Prostate gland (tissue), 2 donors: ENCODE results near the gene ASXL2. TPM values are rescaled to one million over a fixed set of nuclear protein-coding genes. Genes with fewer than 3 reads are reported as not detected.

Experiments used
- DNase-seq: peaks from one replicate; pipeline ENCODE4 v3.0.0-alpha.2; 2019; ENCODE audit warnings: low spot score
- H3K27ac ChIP-seq, 2 donors: fragments of 200-600 bp; sonication (generic); 2 replicates each; pipeline ENCODE4 v1.5.1; 2017 to 2019
- H3K27me3 ChIP-seq: fragments of 200-600 bp; sonication (generic); replicated peaks from 2 replicates; pipeline ENCODE4 v1.5.1; 2019; ENCODE audit not compliant: insufficient read depth
- H3K36me3 ChIP-seq, 2 donors: fragments of 200-600 bp; sonication (generic); 1 replicate in 1 of 2; 2 replicates in 1 of 2; pipeline versions ENCODE4 v1.5.1 to v1.8.1; 2017 to 2019
- H3K4me1 ChIP-seq: fragments of 200-600 bp; sonication (generic); replicated peaks from 2 replicates; pipeline ENCODE4 v1.5.1; 2019
- H3K4me3 ChIP-seq, 2 donors: fragments of 200-600 bp; sonication (generic); 2 replicates each; pipeline ENCODE4 v1.5.1; 2017 to 2019
- H3K9me3 ChIP-seq: fragments of 200-600 bp; sonication (generic); 2 replicates; pipeline ENCODE4 v1.5.1; 2017
- CTCF ChIP-seq, 4 experiments: fragments of 200-600 bp in 2 of 4; fragments of 450-650 bp in 2 of 4; sonication (generic) in 2 of 4; IDR thresholded peaks; 1 replicate in 3 of 4; 2 replicates in 1 of 4; pipeline ENCODE4 v1.5.1; 2016 to 2019; ENCODE audit warnings: antibody characterized with exemption in 4 of 4, mild to moderate bottlenecking in 2 of 4, moderate library complexity in 2 of 4
- POLR2A ChIP-seq: fragments of 450-650 bp; IDR thresholded peaks from one replicate; pipeline ENCODE4 v1.6.1; 2016; ENCODE audit warnings: antibody characterized with exemption, mild to moderate bottlenecking
- POLR2AphosphoS5 ChIP-seq: sonication (generic); formaldehyde crosslinking; IDR thresholded peaks from one replicate; pipeline ENCODE4 v1.6.1; 2017; ENCODE audit warnings: antibody characterized with exemption
- WGBS: methylation state at CpG from one replicate; pipeline ENCODE4 v1.1.5; 2018; 5-methylcytosine and 5-hydroxymethylcytosine counted together
- intact Hi-C: fragments of 100-400 bp; cut with DNase I; formaldehyde crosslinking; loops from one replicate; pipeline ENCODE4 v1.14.2; 2022
- total RNA-seq, 2 donors: library from RNA; depleted of rRNA; stranded (reverse); fragments of >200 nt; gene quantifications; one replicate each; pipeline ENCODE4 v1.1.0, GENCODE V29; 2016

The ASXL2 gene
- total RNA-seq, 2 donors from 2014 or later: 15.8 to 36.1 TPM

- peaks cover 0 to 2% of the 10 kb centered on the region in 2 donors for H3K36me3 ChIP-seq
- 98% methylated on average over 1 of the region's 1 CpG for WGBS
- intact Hi-C loops: no loop called here
- no peak overlapping the region for H3K4me3 ChIP-seq
- no peaks in the 10 kb centered on the region for H3K4me1 ChIP-seq
- H3K9me3 ChIP-seq: no peaks in the 10 kb centered on the region
- no peak overlapping the region for H3K27ac ChIP-seq
- H3K27me3 ChIP-seq: no peaks in the 10 kb centered on the region
- TF ChIP-seq POLR2A: no peak
- TF ChIP-seq CTCF (IDR thresholded peaks at IDR 0.05): no peak
- no peak for TF ChIP-seq POLR2AphosphoS5
- DNase-seq: no peak
These were observed 79.0 kb downstream of the ASXL2 start for GRCh38 chr2:25799301-25799700.

- WGBS: 92% methylated on average over 5 of the region's 5 CpGs
- no peaks in the 10 kb centered on the region for H3K9me3 ChIP-seq
- no peak for DNase-seq
- TF ChIP-seq POLR2A: no peak
- no peak for TF ChIP-seq POLR2AphosphoS5
- no peak for TF ChIP-seq CTCF (IDR thresholded peaks at IDR 0.05)
- no peaks in the 10 kb centered on the region for H3K27me3 ChIP-seq
- H3K4me1 ChIP-seq: no peaks in the 10 kb centered on the region
- H3K36me3 ChIP-seq: no peaks in the 10 kb centered on the region
- no peak overlapping the region for H3K4me3 ChIP-seq
- H3K27ac ChIP-seq: no peak overlapping the region
- intact Hi-C loops: no loop called here
These were observed 80.4 kb downstream of the ASXL2 start for GRCh38 chr2:25797620-25798488.

DNA sequence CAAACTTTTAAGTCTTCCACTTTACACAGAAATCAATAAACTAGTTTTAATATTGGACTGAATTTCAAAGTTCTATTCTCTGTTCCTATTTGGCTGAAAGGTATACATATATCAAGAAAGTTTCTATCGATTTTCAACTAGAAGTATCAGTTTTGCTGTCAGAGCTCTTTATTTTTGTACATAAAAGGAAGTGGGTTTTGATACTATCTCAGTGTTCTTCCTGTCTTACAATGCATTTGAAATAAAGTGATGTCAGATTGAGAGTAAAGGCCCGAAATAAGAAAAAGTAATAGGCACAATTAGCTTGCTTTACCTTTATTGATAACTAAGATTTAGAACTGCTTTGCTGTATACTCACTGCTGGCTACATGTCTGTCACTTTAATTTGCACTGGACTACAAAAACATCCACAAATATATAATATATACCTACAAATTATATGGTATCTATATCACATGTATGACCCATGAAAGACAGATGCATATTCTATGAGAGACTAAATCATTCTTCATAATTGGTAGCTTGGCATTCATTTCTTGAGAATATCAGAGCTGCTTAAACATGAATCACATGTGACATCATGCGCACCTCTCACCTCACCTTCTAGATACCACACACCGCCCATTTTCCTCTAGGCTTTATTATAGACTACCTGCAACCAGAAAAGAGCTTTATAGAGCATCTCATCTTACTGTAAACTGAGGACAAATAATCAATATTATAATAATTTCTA, 83.6 kb downstream of the ASXL2 start:
- no peak overlapping the region for H3K27ac ChIP-seq
- intact Hi-C loops: no loop called here

DNA sequence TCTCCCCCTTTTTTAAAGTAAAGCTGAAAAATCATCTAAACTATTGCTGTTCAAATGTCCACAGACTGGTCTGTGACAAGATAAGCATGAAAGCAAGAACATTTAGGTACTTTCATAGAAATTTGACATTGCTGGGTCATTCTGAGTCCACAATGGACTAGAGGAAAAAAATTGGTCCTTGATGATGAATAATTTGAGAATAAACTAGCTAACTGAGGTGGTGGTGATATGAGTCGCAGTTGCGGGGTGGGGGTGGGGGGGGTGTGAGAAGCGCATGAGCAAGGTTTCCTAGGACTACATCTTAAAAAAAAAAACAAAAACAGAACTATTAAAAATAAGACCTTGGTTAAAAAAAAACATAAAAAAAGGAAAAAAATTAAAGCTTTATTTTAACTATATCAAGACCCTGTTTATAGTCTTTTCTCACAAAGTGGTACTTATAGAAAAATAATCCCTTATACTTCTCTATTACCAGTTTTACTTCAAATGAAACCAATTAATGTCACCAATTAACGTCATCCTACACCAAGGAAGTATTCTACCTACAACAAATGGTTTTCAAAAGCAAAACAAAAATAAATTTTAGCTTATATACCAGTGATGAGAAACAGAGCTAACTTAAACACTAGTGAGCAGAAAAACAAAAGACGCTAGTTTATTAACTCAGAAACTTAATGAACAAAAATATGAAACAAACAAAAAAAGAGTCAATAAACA, 88.1 kb downstream of the ASXL2 start:
- 89% methylated on average over 5 of the region's 5 CpGs for WGBS
- H3K27ac ChIP-seq: no peak overlapping the region
- intact Hi-C loops: no loop called here
- no peaks in the 10 kb centered on the region for H3K36me3 ChIP-seq
- TF ChIP-seq POLR2AphosphoS5 (no peak), POLR2A (no peak), CTCF (IDR thresholded peaks at IDR 0.05) (no peak)
- no peaks in the 10 kb centered on the region for H3K27me3 ChIP-seq
- no peak overlapping the region for H3K4me3 ChIP-seq
- H3K4me1 ChIP-seq: no peaks in the 10 kb centered on the region
- no peaks in the 10 kb centered on the region for H3K9me3 ChIP-seq
- no peak for DNase-seq

More for the DNA sequence above, 83.6 kb downstream of the ASXL2 start:
- no peaks in the 10 kb centered on the region for H3K36me3 ChIP-seq
- no peaks in the 10 kb centered on the region for H3K27me3 ChIP-seq
- H3K4me1 ChIP-seq: no peaks in the 10 kb centered on the region
- H3K9me3 ChIP-seq: no peaks in the 10 kb centered on the region
- TF ChIP-seq POLR2AphosphoS5 (no peak), POLR2A (no peak), CTCF (IDR thresholded peaks at IDR 0.05) (no peak)
- DNase-seq: no peak
- no peak overlapping the region for H3K4me3 ChIP-seq
- 74% methylated on average over 4 of the region's 4 CpGs for WGBS
